ENCODE results near the gene FARP2.
"Not testable (repeated sequence)": the region's sequence is repeated elsewhere in the genome, so short reads cannot be mapped to it uniquely, and the experiment has no call there.

FARP2 gene

DNA sequence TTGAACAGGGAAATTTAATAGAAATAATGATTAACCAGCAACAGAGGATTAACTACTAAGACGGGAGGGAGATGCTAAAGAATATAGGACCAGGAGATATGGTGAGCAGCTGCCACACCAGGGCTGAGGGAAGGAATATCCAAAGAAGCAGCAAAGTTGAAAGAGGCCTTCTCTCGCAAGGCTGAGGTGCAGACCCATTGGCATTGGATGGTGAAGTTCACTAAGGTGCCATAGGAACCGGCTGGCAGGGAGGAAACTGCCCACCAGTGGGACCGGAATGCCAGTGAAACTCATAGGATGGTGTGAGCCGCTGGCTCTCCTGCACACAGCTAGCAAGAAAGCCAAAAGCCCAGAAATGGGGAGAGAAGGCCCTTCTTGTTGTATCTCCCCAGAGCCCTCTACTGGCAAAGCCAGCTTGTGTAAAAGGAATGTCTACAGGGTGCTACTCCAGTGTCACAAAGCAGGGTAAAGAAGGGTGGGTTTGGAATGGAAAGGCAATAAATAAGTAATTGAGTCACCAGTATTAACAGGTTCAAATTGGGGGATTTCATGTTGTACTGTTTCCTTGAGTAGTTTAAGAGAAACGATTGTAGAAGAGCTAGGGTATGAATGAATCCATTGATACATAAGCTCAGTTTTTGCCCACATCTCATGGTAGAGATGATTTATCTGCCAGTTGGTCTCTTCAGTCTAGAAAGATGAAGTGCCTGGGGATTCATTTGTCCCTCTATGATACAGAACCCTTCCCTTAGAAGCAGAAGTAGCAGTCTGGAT is 36.0 kb downstream of the FARP2 start:
- TF ChIP-seq, protein P1, sequence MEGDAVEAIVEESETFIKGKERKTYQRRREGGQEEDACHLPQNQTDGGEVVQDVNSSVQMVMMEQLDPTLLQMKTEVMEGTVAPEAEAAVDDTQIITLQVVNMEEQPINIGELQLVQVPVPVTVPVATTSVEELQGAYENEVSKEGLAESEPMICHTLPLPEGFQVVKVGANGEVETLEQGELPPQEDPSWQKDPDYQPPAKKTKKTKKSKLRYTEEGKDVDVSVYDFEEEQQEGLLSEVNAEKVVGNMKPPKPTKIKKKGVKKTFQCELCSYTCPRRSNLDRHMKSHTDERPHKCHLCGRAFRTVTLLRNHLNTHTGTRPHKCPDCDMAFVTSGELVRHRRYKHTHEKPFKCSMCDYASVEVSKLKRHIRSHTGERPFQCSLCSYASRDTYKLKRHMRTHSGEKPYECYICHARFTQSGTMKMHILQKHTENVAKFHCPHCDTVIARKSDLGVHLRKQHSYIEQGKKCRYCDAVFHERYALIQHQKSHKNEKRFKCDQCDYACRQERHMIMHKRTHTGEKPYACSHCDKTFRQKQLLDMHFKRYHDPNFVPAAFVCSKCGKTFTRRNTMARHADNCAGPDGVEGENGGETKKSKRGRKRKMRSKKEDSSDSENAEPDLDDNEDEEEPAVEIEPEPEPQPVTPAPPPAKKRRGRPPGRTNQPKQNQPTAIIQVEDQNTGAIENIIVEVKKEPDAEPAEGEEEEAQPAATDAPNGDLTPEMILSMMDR (IDR thresholded peaks at IDR 0.05; ENCODE audit: borderline replicate concordance, insufficient read depth, low read depth, low read length): peak; percentile 51; the same call in 1 of the 2 replicates

DNA sequence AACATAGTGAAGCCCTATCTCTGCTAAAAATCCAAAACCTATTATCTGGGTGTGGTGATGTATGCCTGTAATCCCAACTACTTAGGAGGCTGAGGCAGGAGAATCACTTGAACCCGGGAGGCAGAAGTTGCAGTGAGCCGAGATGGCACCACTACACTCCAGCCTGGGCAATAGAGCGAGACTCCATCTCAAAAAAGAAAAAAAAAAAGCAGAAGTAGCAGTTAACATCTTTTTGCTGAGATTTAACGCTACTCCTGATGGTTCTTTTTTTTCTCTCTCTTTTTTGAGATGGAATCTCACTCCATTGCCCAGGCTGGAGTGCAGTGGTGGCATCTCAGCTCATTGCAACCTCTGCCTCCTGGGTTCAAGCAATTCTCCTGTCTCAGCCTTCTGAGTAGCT is 36.7 kb downstream of the FARP2 start:
- H3K4me3 ChIP-seq (ENCODE audit: low read depth, low read length): not testable (repeated sequence)

More for the DNA sequence above, 36.0 kb downstream of the FARP2 start:
- no peak overlapping the region for H3K4me3 ChIP-seq (ENCODE audit: low read depth, low read length)

DNA sequence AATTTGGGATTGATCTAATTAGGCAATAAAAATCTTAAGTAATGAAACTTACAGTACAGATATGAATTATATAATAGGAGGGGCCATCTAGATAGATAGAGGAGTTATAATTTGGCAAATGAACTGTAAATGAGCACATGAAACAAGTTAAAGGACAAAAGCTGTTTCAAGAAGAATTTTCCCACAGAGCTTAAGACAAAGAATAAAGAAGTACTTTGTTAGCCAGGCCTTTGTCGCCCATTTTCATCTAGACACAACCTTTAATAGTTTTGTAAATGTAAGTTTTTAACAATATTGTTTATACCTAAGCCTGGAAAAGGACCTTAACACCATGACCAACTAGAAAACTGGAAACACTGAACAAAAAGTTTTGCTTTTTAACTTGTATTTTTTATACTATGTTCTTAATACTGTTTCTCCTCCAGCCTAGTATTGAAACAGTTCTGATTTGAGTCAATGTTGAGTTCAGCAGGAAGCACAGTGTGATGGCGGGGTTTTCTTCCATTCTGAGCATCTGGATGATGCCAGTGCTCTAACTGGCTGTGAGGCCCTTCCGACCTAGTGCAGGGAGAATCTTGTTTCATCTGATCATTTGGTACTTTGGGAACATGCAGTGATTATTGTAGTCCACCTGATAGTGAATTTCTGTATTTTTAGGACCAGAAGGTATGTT is 37.6 kb downstream of the FARP2 start:
- TF ChIP-seq, protein P1 (IDR thresholded peaks at IDR 0.05; ENCODE audit: borderline replicate concordance, insufficient read depth, low read depth, low read length): no peak
- no peak overlapping the region for H3K4me3 ChIP-seq (ENCODE audit: low read depth, low read length)

DNA sequence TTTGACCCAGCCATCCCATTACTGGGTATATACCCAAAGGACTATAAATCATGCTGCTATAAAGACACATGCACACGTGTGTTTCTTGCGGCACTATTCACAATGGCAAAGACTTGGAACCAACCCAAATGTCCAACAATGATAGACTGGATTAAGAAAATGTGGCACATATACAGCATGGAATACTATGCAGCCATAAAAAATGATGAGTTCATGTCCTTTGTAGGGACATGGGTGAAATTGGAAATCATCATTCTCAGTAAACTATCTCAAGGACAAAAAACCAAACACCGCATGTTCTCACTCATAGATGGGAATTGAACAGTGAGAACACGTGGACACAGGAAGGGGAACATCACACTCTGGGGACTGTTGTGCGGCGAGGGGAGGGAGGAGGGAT is 40.7 kb downstream of the FARP2 start:
- H3K4me3 ChIP-seq (ENCODE audit: low read depth, low read length): not testable (repeated sequence)

DNA sequence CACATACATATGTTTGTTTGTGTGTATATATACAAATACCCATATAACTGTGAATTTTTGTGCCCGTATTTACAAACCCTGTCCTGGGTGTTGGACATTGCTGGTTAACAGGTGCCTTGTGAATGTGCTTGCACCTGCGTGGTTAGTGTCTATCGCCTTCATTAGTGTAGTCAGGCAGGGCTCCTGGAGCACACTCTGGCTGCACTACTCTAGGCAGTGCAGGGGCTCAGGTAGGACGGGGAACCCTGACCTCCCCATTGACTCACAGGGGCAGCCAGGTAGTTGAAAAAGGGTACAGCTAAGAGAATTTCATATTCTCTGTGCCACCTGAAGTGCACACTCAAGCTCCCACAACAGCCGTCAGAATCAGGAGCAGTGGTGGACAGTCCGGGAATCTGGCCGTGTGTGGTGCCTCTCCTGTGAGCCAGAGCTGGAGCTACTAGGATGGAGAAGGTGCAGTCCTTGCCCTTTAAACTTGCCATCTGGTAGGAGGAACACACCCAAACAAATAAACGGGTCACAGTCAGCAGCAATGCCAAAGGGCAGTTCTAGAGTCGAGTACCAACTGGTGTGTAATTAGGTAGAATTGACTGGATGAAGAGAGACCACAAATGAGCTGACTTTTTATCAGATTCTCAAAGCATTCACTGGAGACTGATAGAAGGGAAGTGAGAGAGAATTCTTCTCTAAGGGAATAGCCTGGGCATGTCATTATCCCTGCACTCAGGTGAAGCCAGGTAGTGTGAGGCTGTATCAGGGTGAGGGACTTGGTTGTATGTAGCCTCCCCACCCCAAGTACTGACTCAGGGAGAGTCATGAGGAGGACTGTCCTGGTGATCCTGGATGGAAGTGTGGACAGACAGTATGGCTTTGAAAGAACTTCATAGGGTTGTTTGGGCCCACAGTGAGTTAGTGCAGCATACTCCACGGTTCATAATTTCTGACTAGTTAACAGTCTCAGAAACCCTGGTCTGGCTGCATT is 44.1 kb downstream of the FARP2 start:
- TF ChIP-seq, protein P1 (IDR thresholded peaks at IDR 0.05; ENCODE audit: borderline replicate concordance, insufficient read depth, low read depth, low read length): no peak
- H3K4me3 ChIP-seq (ENCODE audit: low read depth, low read length): no peak overlapping the region

DNA sequence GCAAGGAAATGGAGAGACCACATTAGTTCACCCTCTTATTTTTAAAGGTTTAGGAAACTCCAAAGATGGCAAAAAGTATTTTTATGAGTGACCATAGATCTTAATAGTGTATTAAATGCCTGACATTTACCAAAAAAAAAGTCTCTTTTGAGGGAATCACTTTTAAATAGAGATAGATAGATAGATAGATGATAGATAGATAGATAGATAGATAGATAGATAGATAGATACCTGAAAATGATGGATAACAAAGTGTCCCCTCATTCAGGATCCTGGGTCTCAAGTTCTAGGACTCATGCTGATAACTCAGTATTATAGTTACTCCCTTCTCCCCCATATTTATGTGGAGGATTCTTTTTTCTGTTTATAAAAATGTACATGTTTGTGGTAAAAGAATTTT is 52.8 kb downstream of the FARP2 start:
- H3K4me3 ChIP-seq (ENCODE audit: low read depth, low read length): no peak overlapping the region
- TF ChIP-seq, protein P1 (IDR thresholded peaks at IDR 0.05; ENCODE audit: borderline replicate concordance, insufficient read depth, low read depth, low read length): no peak

DNA sequence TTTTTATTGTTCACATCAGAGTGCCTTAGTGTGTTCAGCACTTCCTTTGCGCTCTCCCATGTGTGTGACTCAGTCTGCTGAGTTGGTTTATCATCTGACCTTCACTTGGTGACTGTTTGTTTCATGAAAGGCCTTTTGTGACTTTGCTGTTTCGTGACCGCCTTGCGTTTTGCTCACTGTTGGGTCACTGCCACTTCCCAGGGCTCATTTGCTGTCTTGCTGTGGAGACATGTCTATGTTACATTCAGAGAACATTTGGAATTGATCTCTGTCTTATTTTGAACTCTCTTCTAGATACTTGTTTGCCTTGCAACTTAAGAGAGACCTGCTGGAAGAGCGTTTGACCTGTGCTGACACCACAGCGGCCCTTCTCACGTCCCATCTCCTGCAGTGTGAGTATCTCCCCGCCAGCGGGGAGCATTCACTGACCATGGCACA is 54.7 kb downstream of the FARP2 start:
- TF ChIP-seq, protein P1 (IDR thresholded peaks at IDR 0.05; ENCODE audit: borderline replicate concordance, insufficient read depth, low read depth, low read length): no peak
- H3K4me3 ChIP-seq (ENCODE audit: low read depth, low read length): no peak overlapping the region

All from GM12875 (cell line).